Left lung (tissue), 10 donors: ENCODE results near the gene CARHSP1. TPM values are rescaled to one million over a fixed set of nuclear protein-coding genes. Genes with fewer than 3 reads are reported as not detected.

Experiments
- ATAC-seq: fragments of 200-7000 bp; cut with Tn5 transposase; one replicate; pipeline ENCODE4 v1.9.1; 2020; ENCODE audit warnings: moderate library complexity
- DNase-seq, 4 donors: peaks; one replicate each; pipeline ENCODE4 v3.0.0-alpha.2; 2013 to 2020
- H3K27ac ChIP-seq, 2 donors: fragments of 200-600 bp; sonication (generic) in 1 of 2; one replicate each; pipeline versions ENCODE4 v1.5.0 to v1.8.0; 2020 to 2021
- H3K27me3 ChIP-seq, 2 donors: fragments of 200-600 bp; sonication (generic) in 1 of 2; one replicate each; pipeline versions ENCODE4 v1.5.0 to v1.8.0; 2020 to 2021
- H3K36me3 ChIP-seq, 2 donors: fragments of 200-600 bp; sonication (generic) in 1 of 2; one replicate each; pipeline versions ENCODE4 v1.5.0 to v1.8.0; 2020 to 2021
- H3K4me1 ChIP-seq, 2 donors: fragments of 200-600 bp; one replicate each; pipeline ENCODE4 v1.8.0; 2021
- H3K4me3 ChIP-seq, 2 donors: fragments of 200-600 bp; sonication (generic) in 1 of 2; one replicate each; pipeline versions ENCODE4 v1.5.0 to v1.8.0; 2020 to 2021; ENCODE audit warnings: mild to moderate bottlenecking in 1 of 2
- H3K9me3 ChIP-seq, 2 donors: fragments of 200-600 bp; sonication (generic) in 1 of 2; one replicate each; pipeline versions ENCODE4 v1.5.0 to v1.8.0; 2020 to 2021
- CTCF ChIP-seq, 2 donors: fragments of 200-600 bp; sonication (generic) in 1 of 2; IDR thresholded peaks; one replicate each; pipeline versions ENCODE4 v1.5.0 to v1.8.0; 2021; ENCODE audit warnings: antibody characterized with exemption in 2 of 2
- intact Hi-C, 2 donors: fragments of 100-400 bp; cut with DNase I; formaldehyde crosslinking; loops; one replicate each; pipeline versions ENCODE4 v1.11.2 to v1.14.2; 2022
- polyA plus RNA-seq, 6 donors: library from polyadenylated mRNA; unstranded; fragments of 120-200 nt; gene quantifications; one replicate each; pipeline ENCODE4 v1.2.1, GENCODE V29; 2013; ENCODE audit not compliant: insufficient read length in 6 of 6
- total RNA-seq, 2 donors: library from RNA; stranded (reverse); fragmentation: NEBNext Ultra II Directional; extraction: Animal tissue kit (Norgen Biotek cat#: 25700); gene quantifications; one replicate each; pipeline ENCODE4 v1.2.1, GENCODE V29; 2021
- donor health status: DM: no; HTN: yes; CAD: no.
- donor health status: DM: no; HTN: no; CAD: no.

CARHSP1 gene
- total and polyA plus RNA-seq, 8 donors, result 74.0 to 114 (median 93.7) TPM

GRCh38 chr16:8893976-8894690, 25.3 kb upstream of the CARHSP1 start:
- peaks cover 6 to 100% of the 10 kb centered on the region in 2 donors for H3K36me3 ChIP-seq

GRCh38 chr16:8893426-8893825, 24.6 kb upstream of the CARHSP1 start:
- intact Hi-C loops, result no loop called here
- no peak for TF ChIP-seq CTCF (IDR thresholded peaks at IDR 0.05)
- no peak overlapping the region for H3K4me3 ChIP-seq
- H3K4me1 ChIP-seq, result no peaks in the 10 kb centered on the region
- peaks cover 6 to 94% of the 10 kb centered on the region in 2 donors for H3K36me3 ChIP-seq
- H3K9me3 ChIP-seq, result no peaks in the 10 kb centered on the region
- ATAC-seq (no peak), DNase-seq (no peak)
- no peak overlapping the region for H3K27ac ChIP-seq
- no peaks in the 10 kb centered on the region for H3K27me3 ChIP-seq

More at GRCh38 chr16:8893976-8894690, 25.3 kb upstream of the CARHSP1 start:
- ATAC-seq, result no peak
- DNase-seq, result no peak
- intact Hi-C loops, result no loop called here
- no peak overlapping the region for H3K4me3 ChIP-seq
- H3K9me3 ChIP-seq, result no peaks in the 10 kb centered on the region
- TF ChIP-seq CTCF (IDR thresholded peaks at IDR 0.05), result no peak
- H3K27ac ChIP-seq, result no peak overlapping the region
- H3K27me3 ChIP-seq, result no peaks in the 10 kb centered on the region
- H3K4me1 ChIP-seq, result no peaks in the 10 kb centered on the region

- H3K27ac ChIP-seq, result no peak overlapping the region
- TF ChIP-seq CTCF (IDR thresholded peaks at IDR 0.05), result no peak
- ATAC-seq, result no peak
- no peaks in the 10 kb centered on the region for H3K9me3 ChIP-seq
- no peaks in the 10 kb centered on the region for H3K4me1 ChIP-seq
- intact Hi-C loops, result no loop called here
- H3K36me3 ChIP-seq, result peaks cover 6 to 91% of the 10 kb centered on the region in 2 donors
- no peak for DNase-seq
- no peaks in the 10 kb centered on the region for H3K27me3 ChIP-seq
- no peak overlapping the region for H3K4me3 ChIP-seq
Measured at GRCh38 chr16:8892101-8892575, 23.3 kb upstream of the CARHSP1 start.

- DNase-seq (no peak), ATAC-seq (no peak)
- Histone ChIP-seq H3K36me3 (peaks cover 6 to 75% of the 10 kb centered on the region in 2 donors), H3K27me3 (peaks cover 0 to 12% of the 10 kb centered on the region in 2 donors), H3K9me3 (no peaks in the 10 kb centered on the region), H3K27ac (no peak overlapping the region), H3K4me1 (peaks cover 0 to 10% of the 10 kb centered on the region in 2 donors), H3K4me3 (no peak overlapping the region)
- no peak for TF ChIP-seq CTCF (IDR thresholded peaks at IDR 0.05)
- intact Hi-C loops, result no loop called here
Measured at GRCh38 chr16:8890549-8890921, 21.7 kb upstream of the CARHSP1 start.

GRCh38 chr16:8889893-8890548, 21.2 kb upstream of the CARHSP1 start:
- ATAC-seq (no peak), DNase-seq (no peak)
- peaks cover 0 to 17% of the 10 kb centered on the region in 2 donors for H3K27me3 ChIP-seq
- no peak overlapping the region for H3K4me3 ChIP-seq
- H3K9me3 ChIP-seq, result no peaks in the 10 kb centered on the region
- intact Hi-C loops, result no loop called here
- peaks cover 6 to 70% of the 10 kb centered on the region in 2 donors for H3K36me3 ChIP-seq
- TF ChIP-seq CTCF (IDR thresholded peaks at IDR 0.05), result no peak
- H3K4me1 ChIP-seq, result peaks cover 0 to 13% of the 10 kb centered on the region in 2 donors
- no peak overlapping the region for H3K27ac ChIP-seq
